NCI-H2081 treated with DMSO at 0.1 percent for 48 hours (cell line): ENCODE results near the gene CPS1.

Source experiments
- DNase-seq: peaks from one replicate; lab custom pipeline; 2025; lab: John Stamatoyannopoulos, UW

CPS1 gene

GRCh38 chr2:210556329-210556980, at the start of gene CPS1:
Gene CPS1 (plus strand): TSS chr2:210556599. CDS start chr2:210556734, 135 bp downstream.
- no peak for DNase-seq

DNA sequence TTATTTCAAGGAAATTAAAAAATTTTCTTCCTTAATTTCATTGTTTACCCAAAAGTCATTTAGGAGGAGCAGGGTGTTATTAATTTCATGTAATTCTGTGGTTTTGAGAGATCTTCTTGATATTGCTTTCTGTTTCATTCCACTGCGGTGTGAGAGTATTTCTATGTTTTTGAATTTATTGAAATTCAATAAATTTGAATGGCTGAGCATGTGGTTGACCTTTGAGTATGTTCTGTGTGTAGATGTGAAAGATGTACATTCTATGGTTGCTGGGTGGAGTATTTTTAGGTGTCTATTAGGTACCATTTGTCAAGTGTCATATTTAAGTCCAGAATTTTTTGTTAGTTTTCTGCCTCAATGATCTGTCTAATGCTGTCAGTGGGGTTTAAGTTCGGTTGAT, 40.5 kb upstream of the CPS1 start:
- no peak for DNase-seq

DNA sequence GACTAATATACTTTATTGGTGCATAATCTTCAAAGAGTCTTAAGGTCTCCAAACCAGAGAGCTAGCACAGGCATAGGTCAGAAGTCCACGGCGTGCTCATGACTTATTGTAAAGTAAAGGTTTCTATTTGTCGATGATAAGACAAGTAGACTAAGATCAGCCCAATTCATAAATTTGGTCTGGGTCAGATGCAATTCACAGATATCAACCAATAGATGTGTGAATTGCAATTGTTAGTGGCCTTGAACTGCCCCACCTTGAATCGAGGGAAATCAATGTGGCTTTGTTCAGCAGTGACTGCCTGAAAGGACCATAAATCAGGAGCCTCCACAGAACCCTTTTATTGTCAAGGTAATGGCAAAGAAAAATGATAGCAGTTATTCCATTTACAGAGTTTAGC, 39.1 kb upstream of the CPS1 start:
- DNase-seq: no peak

GRCh38 chr2:210519594-210519993, 36.8 kb upstream of the CPS1 start:
- DNase-seq: no peak

GRCh38 chr2:210522399-210522798, 34.0 kb upstream of the CPS1 start:
- DNase-seq: no peak

GRCh38 chr2:210523650-210524289, 32.6 kb upstream of the CPS1 start:
- DNase-seq: no peak

GRCh38 chr2:210524533-210524932, 31.9 kb upstream of the CPS1 start:
- DNase-seq: no peak

GRCh38 chr2:210527286-210527685, 29.1 kb upstream of the CPS1 start:
- DNase-seq: no peak

GRCh38 chr2:210528716-210529115, 27.7 kb upstream of the CPS1 start:
- DNase-seq: no peak

DNA sequence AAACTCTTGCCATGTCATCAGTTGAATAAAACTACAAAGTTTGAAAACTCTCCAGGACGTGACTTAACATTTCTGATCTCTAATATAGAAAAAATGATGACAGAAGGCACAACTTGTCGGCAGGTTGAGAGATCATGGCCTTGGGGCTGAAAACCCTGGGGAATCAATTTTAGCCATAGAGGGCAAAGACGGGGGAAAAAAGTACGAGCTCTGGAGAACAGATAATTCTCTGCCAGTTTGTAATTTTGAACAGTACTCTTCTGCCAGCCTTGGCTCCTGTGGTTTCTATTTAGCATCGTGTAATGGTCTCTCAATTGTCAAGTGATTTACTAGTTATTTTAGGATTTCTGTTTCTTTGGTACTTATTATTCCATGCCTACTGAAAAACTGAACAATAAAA, 25.3 kb upstream of the CPS1 start:
- no peak for DNase-seq

DNA sequence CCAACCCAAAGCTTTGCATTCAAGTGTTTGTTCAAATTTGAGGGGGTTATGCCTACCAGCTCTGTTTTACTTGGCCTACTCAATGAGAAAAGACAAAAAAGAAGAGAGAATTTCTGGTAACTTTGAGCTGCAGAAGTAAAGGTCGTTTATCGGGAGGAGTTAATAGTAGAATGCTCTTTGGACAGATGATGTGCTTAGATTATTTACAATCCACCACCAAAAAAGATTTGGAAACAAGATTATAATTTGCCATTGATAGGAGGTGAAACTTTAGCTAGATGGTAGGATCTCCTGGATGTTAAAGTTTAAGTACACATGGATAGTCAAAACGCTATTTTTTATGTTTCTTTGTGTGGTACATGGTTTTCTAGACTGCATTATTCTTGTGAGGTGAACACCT, 24.9 kb upstream of the CPS1 start:
- no peak for DNase-seq

GRCh38 chr2:210533389-210533788, 23.0 kb upstream of the CPS1 start:
- DNase-seq: no peak

DNA sequence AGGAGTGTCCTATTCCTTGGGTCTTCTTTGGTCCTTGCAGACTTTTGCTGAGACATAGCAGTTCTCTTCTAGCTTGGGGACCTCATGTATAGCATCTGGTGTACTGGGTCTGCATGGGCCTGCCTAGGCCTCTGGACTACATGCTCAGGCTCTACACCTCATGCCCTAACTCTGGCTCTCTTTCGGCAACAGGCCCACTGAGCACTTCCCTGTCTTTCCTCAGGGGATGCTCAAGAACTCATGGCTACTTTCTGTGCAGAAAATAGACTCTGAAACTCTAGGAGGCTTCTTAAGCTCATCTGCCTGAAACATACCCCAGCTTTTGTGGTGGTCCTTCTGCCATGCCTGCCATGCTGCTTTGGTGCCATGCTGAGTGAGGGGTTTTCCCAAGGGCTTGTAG, 21.5 kb upstream of the CPS1 start:
- no peak for DNase-seq

DNA sequence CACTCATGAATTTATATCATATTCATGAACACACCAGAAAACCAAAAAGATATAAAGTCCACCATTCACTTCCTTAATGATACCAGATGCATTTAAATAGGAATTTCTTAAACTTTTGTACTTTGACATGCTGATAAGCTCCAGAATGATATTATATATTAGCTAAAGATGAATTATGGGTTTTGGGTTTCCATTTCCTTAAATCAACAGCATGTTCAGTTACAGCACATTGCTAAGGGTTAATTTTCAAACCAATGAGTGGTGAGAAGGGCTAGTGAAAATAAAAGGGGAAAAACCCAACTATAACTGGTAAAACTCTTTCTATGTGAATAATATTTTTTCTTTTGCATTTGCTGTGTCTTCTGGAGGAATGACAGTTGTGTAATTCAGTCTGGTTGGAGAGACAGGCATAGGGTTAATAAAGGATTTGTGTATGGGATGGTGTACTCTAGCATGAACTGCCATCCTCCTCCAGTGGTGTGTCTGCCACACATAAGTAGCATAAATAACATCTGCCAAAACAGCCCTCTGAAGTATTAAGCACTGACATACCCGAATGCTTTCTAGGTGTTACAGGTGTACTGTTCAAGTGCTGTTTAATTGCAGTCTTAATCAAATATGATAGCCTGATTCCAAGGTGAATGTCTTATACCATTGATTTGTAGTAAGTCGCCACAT, 19.3 kb upstream of the CPS1 start:
- no peak for DNase-seq

GRCh38 chr2:210539035-210539434, 17.4 kb upstream of the CPS1 start:
- no peak for DNase-seq

DNA sequence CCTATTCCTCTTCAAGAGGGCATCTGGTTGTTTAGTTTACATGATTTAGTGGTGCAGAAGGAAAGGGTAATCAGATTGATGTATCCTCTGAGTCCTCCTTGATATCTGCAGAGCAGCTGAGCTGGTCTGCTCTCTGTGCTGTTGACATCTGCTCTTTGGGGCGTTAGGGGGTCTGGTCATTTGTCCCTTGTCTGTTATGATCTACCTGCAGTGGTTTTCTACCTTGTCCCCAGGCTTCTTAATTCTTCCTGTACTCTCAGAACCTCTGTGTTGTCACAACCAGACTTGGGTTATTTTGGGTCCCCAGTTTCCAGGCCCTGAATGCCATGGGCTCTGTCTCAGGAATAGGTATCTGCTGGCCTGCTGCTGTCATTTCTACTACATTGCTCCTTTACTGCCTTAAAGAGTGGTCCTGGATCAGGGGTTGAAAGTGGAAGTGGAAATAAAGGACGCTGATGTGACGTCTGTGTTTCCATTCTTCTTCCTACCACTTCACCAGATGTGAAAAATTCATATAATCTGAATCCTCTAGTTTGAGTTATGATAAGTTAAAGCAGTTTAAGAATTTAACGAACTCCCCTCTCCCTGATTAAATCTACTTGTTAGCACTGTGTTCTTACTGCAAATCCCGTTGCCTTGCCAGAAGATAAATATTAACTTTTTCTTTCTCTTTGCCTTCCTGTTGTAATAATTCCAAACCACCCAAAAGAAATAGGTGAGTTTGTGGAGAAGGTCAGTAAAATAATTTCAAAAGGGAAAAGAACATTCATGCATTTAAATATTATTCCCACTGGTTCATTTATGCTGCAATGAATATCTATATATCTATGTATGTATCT, 16.6 kb upstream of the CPS1 start:
- DNase-seq: no peak

DNA sequence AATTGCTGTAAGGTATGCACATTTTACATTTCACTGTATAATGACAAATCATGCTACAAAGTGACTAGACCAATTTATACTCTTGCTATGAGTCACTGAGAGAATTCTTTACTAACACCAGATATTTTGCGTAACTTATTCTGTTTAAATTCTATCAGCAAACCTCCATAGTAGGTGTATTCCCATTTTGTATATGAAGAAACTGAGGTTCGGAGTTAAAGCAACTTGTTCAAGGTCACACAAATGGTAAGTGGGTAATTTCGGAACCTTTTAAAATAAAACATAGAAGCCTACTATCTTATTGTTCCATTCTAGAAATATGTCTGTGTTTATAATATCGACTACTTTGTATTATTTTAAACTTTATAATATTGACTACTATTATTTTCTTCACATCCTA, 15.9 kb upstream of the CPS1 start:
- DNase-seq: no peak

- no peak for DNase-seq
These were observed 15.5 kb upstream of the CPS1 start for GRCh38 chr2:210540900-210541289.

GRCh38 chr2:210541290-210541902, 15.0 kb upstream of the CPS1 start:
- no peak for DNase-seq

- DNase-seq: no peak
These were observed 12.3 kb upstream of the CPS1 start for GRCh38 chr2:210544007-210544590.

DNA sequence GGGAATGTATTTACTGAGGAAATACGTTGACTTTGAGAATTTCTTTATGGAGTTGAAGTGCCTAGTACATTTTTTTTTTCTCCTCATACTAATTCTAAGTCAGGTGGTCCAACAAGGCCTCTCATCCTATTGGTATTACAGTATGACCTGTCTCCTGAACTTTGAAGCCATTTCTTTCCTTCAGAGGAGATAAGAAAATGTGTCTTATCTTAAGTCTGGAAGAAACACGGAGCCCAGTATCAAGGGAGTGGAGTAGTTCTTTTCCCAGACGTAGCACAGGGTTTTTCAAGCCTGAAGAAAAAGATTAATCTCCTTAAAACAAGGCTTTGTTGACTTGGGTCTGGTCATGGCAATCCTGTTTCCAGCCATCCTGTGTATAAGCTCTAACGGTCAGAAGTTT, 11.6 kb upstream of the CPS1 start:
- no peak for DNase-seq
